Activated B cell treated with CpG ODN at 0.5 μM for 24 hours (primary cell): Measurements from ENCODE around the gene TRAPPC3. TPM values are rescaled to one million over a fixed set of nuclear protein-coding genes. Genes with fewer than 3 reads are reported as not detected.

ENCODE experiments used
- ATAC-seq: fragments of 200-7000 bp; cut with Tn5 transposase; one replicate; pipeline ENCODE4 v1.10.0; 2021; ENCODE audit warnings: low read depth, mild to moderate bottlenecking, moderate library complexity
- CTCF ChIA-PET: fragments of 350-600 bp; sonication (Branson Sonifier 250); formaldehyde crosslinking; loops from one replicate; lab custom pipeline; 2021; ENCODE audit warnings: antibody characterized with exemption; lab: Charles Lee
- POLR2A ChIA-PET: fragments of 350-600 bp; sonication (Branson Sonifier 250); formaldehyde crosslinking; loops from one replicate; lab custom pipeline; 2021; ENCODE audit warnings: antibody characterized with exemption; lab: Charles Lee
- DNase-seq: peaks from one replicate; pipeline ENCODE4 v3.0.0; 2022
- H3K27ac Mint-ChIP-seq: one replicate; pipeline ENCODE4 v1.8.0; 2020; ENCODE audit warnings: mixed read lengths
- H3K27me3 Mint-ChIP-seq: one replicate; pipeline ENCODE4 v1.8.0; 2021; ENCODE audit warnings: mixed read lengths
- H3K36me3 Mint-ChIP-seq: one replicate; pipeline ENCODE4 v1.8.0; 2021; ENCODE audit warnings: low read depth, mixed read lengths
- H3K4me1 Mint-ChIP-seq: one replicate; pipeline ENCODE4 v1.8.0; 2021; ENCODE audit warnings: mixed read lengths
- H3K4me3 Mint-ChIP-seq: one replicate; pipeline ENCODE4 v1.8.0; 2020; ENCODE audit warnings: mild to moderate bottlenecking, mixed read lengths
- H3K9me3 Mint-ChIP-seq: one replicate; pipeline ENCODE4 v1.8.0; 2020; ENCODE audit warnings: mixed read lengths
- CTCF ChIP-seq: fragments of 200-600 bp; IDR thresholded peaks from one replicate; pipeline ENCODE4 v1.8.0; 2022; ENCODE audit warnings: antibody characterized with exemption, mild to moderate bottlenecking
- intact Hi-C: fragments of 100-400 bp; cut with micrococcal nuclease; formaldehyde crosslinking; loops from one replicate; pipeline ENCODE4 v1.15.1; 2024
- total RNA-seq: library from RNA; stranded (reverse); gene quantifications from 2 replicates; pipeline ENCODE4 v1.2.3, GENCODE V29; 2022

The TRAPPC3 gene
- total RNA-seq, 1 donor from 2014 or later: 48.5 TPM

GRCh38 chr1:36176106-36176949 lies 27.0 kb upstream of the TRAPPC3 start:
- DNase-seq (no peak), ATAC-seq (no peak)
- TF ChIP-seq CTCF: no peak
- ChIA-PET CTCF (no interaction called here), POLR2A (no interaction called here)
- Mint-ChIP-seq H3K9me3 (no peaks in the 10 kb centered on the region), H3K36me3 (peaks cover 88% of the 10 kb centered on the region), H3K27ac (no peak overlapping the region), H3K4me1 (peaks cover 13% of the 10 kb centered on the region), H3K27me3 (no peaks in the 10 kb centered on the region), H3K4me3 (no peak overlapping the region)
- intact Hi-C loops: no loop called here

GRCh38 chr1:36175137-36176095 lies 26.1 kb upstream of the TRAPPC3 start:
- POLR2A ChIA-PET: no interaction called here
- H3K27ac Mint-ChIP-seq: peak overlapping the region; percentile 35
- H3K36me3 Mint-ChIP-seq: peaks cover 90% of the 10 kb centered on the region

GRCh38 chr1:36174713-36175112 lies 25.4 kb upstream of the TRAPPC3 start:
- TF ChIP-seq CTCF: no peak
- intact Hi-C loops: no loop called here
- Mint-ChIP-seq H3K27ac (peak overlapping the region; percentile 35), H3K9me3 (no peaks in the 10 kb centered on the region), H3K27me3 (no peaks in the 10 kb centered on the region), H3K4me1 (peaks cover 13% of the 10 kb centered on the region), H3K36me3 (peaks cover 87% of the 10 kb centered on the region), H3K4me3 (no peak overlapping the region)
- DNase-seq: no peak
- ATAC-seq: no peak
- ChIA-PET CTCF (interaction anchor here (1.6 kb wide), 1 partner anchor 13 kb away, joined by 4 read pairs; no protein-coding TSS in a partner anchor), POLR2A (no interaction called here)

More at GRCh38 chr1:36175137-36176095, 26.1 kb upstream of the TRAPPC3 start:
- intact Hi-C loops: no loop called here
- peak; percentile 42 for ATAC-seq
- CTCF ChIA-PET: interaction anchor here (1.6 kb wide), 1 partner anchor 13 kb away, joined by 4 read pairs; no protein-coding TSS in a partner anchor
- H3K4me3 Mint-ChIP-seq: no peak overlapping the region
- H3K27me3 Mint-ChIP-seq: no peaks in the 10 kb centered on the region
- H3K4me1 Mint-ChIP-seq: peaks cover 13% of the 10 kb centered on the region
- TF ChIP-seq CTCF: no peak
- DNase-seq: no peak
- H3K9me3 Mint-ChIP-seq: no peaks in the 10 kb centered on the region

- H3K9me3 Mint-ChIP-seq: no peaks in the 10 kb centered on the region
- no peak for TF ChIP-seq CTCF
- H3K4me3 Mint-ChIP-seq: no peak overlapping the region
- H3K4me1 Mint-ChIP-seq: peaks cover 13% of the 10 kb centered on the region
- no peak overlapping the region for H3K27ac Mint-ChIP-seq
- DNase-seq (no peak), ATAC-seq (no peak)
- intact Hi-C loops: no loop called here
- H3K27me3 Mint-ChIP-seq: no peaks in the 10 kb centered on the region
- ChIA-PET CTCF (no interaction called here), POLR2A (no interaction called here)
- H3K36me3 Mint-ChIP-seq: peaks cover 74% of the 10 kb centered on the region
Measured at GRCh38 chr1:36172983-36173382, 23.7 kb upstream of the TRAPPC3 start.
